ENCODE data around the gene TIMMDC1. TPM values are rescaled to one million over a fixed set of nuclear protein-coding genes. Genes with fewer than 3 reads are reported as not detected.
A peak's percentile ranks its signal among the peaks of the same experiment; 100 is the strongest.
"Not testable (repeated sequence)": the region's sequence is repeated elsewhere in the genome, so short reads cannot be mapped to it uniquely, and the experiment has no call there.

The TIMMDC1 gene
- total and polyA plus RNA-seq, 7 donors: 98.8 to 311 (median 183) TPM

DNA sequence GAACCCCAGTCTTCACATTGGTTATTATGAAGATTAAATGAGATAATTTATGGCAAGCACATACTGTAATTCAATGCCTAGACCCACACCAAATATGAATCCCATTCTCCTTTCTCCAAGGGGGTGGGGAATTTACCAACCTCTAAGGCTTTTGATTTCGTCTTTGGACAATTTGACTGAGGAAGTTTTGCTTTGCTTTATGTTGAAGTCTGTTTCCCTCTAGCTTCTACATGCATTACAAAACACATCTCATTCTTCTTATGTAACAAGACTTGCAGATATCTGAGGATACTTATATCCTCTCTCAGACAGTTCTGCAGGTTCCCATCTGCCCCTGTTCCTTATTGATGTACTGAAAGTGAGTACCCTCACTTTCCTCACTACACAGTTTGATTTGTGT, 48.9 kb downstream of the TIMMDC1 start:
- 76 to 90% (median 79%) methylated on average over 1 of the region's 1 CpG for WGBS, 3 donors
- no peak for ATAC-seq
- TF ChIP-seq, protein P1, sequence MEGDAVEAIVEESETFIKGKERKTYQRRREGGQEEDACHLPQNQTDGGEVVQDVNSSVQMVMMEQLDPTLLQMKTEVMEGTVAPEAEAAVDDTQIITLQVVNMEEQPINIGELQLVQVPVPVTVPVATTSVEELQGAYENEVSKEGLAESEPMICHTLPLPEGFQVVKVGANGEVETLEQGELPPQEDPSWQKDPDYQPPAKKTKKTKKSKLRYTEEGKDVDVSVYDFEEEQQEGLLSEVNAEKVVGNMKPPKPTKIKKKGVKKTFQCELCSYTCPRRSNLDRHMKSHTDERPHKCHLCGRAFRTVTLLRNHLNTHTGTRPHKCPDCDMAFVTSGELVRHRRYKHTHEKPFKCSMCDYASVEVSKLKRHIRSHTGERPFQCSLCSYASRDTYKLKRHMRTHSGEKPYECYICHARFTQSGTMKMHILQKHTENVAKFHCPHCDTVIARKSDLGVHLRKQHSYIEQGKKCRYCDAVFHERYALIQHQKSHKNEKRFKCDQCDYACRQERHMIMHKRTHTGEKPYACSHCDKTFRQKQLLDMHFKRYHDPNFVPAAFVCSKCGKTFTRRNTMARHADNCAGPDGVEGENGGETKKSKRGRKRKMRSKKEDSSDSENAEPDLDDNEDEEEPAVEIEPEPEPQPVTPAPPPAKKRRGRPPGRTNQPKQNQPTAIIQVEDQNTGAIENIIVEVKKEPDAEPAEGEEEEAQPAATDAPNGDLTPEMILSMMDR (IDR thresholded peaks at IDR 0.05): no peak

DNA sequence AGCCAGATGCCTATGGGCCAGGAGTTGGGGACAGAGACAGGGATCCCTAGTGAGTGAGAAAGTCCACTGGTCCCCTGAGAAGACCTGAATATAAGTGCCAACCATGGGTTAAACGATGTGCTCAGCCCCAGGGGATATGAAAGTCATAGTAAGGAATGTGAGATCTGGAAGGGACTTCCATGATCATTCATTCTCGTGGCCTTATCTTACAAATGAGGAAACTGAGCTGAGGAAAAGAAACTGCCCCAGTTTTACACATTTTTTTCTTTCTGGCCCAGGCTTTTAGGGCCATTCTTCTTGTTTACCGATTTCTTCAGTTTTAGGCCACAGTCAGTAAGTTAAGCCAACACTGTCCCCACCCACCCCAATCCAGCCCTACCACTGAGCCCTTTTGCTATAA, 50.0 kb downstream of the TIMMDC1 start:
- no peak for ATAC-seq
- TF ChIP-seq, protein P1 (IDR thresholded peaks at IDR 0.05): no peak
- H3K27ac ChIP-seq: no peak overlapping the region
- no peaks in the 10 kb centered on the region for H3K27me3 ChIP-seq (ENCODE audit: insufficient read depth in 3 of 3, low read length in 2 of 3)
- no peak overlapping the region for H3K4me3 ChIP-seq
- DNase-seq: no peak
- no peaks in the 10 kb centered on the region for H3K9me3 ChIP-seq
- no peaks in the 10 kb centered on the region for H3K4me1 ChIP-seq
- no peaks in the 10 kb centered on the region for H3K36me3 ChIP-seq (ENCODE audit: insufficient read depth in 1 of 2, low read depth in 1 of 2)
- WGBS, 3 donors: 56 to 77% (median 60%) methylated on average over 3 of the region's 3 CpGs
- intact Hi-C loops (cut with DNase I): no loop called here

More for the DNA sequence above, 48.9 kb downstream of the TIMMDC1 start:
- no peaks in the 10 kb centered on the region for H3K27me3 ChIP-seq (ENCODE audit: insufficient read depth in 3 of 3, low read length in 2 of 3)
- no peaks in the 10 kb centered on the region for H3K36me3 ChIP-seq (ENCODE audit: insufficient read depth in 1 of 2, low read depth in 1 of 2)
- H3K4me1 ChIP-seq: no peaks in the 10 kb centered on the region
- H3K9me3 ChIP-seq: no peaks in the 10 kb centered on the region
- H3K27ac ChIP-seq: no peak overlapping the region
- intact Hi-C loops (cut with DNase I): no loop called here
- no peak for DNase-seq
- no peak overlapping the region for H3K4me3 ChIP-seq

DNA sequence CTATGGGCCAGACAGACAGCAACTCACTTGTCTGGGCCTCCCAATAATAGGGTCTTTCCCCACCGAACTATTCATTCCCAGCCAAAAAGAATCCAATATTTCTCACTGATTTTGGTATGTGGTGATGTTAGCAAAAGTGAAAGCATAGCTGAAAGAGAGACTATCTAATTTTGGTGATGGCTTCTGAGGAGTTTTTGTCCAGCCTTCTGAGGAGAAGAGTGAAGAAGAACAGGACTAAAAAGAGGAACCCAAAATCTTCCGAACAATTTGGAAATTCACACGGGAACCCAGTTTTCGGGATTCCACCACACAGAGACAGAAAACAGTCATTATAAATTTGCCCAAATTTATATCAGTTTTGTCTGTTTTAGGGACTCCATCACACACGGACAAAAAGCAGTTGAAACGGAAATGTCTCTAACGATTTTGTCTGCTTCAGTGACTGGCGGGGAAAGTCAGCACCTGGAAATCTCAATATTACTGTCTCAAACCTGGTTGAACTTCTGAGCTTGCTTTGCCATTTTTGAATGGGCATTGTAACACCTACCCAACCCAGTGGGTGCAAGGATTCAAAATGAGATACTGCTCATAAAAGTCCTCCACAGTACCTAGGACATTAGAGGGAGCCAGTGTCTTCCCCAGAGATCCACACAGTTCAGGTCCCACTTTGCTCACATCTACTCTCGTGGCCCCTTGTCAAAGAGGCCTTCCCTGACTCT, 52.0 kb downstream of the TIMMDC1 start:
- TF ChIP-seq, protein P1 (IDR thresholded peaks at IDR 0.05): no peak
- peak in 2 of 4 donors; percentile 59 to 74 for ATAC-seq

GRCh38 chr3:119551598-119551997, 53.3 kb downstream of the TIMMDC1 start:
- Histone ChIP-seq H3K27ac (no peak overlapping the region), H3K36me3 (ENCODE audit: insufficient read depth in 1 of 2, low read depth in 1 of 2) (no peaks in the 10 kb centered on the region), H3K4me1 (no peaks in the 10 kb centered on the region), H3K9me3 (no peaks in the 10 kb centered on the region), H3K4me3 (no peak overlapping the region), H3K27me3 (ENCODE audit: insufficient read depth in 3 of 3, low read length in 2 of 3) (no peaks in the 10 kb centered on the region)
- TF ChIP-seq, protein P1 (IDR thresholded peaks at IDR 0.05): no peak
- ATAC-seq (no peak), DNase-seq (no peak)
- 85 to 92% (median 89%) methylated on average over 5 of the region's 5 CpGs for WGBS, 3 donors
- intact Hi-C loops (cut with DNase I): no loop called here

More for the DNA sequence above, 52.0 kb downstream of the TIMMDC1 start:
- DNase-seq: no peak
- no peaks in the 10 kb centered on the region for H3K9me3 ChIP-seq
- H3K27me3 ChIP-seq (ENCODE audit: insufficient read depth in 3 of 3, low read length in 2 of 3): no peaks in the 10 kb centered on the region
- H3K4me3 ChIP-seq: no peak overlapping the region
- no peaks in the 10 kb centered on the region for H3K4me1 ChIP-seq
- H3K36me3 ChIP-seq (ENCODE audit: insufficient read depth in 1 of 2, low read depth in 1 of 2): no peaks in the 10 kb centered on the region
- intact Hi-C loops (cut with DNase I): no loop called here
- WGBS, 3 donors: 86 to 94% (median 92%) methylated on average over 9 of the region's 9 CpGs
- no peak overlapping the region for H3K27ac ChIP-seq

DNA sequence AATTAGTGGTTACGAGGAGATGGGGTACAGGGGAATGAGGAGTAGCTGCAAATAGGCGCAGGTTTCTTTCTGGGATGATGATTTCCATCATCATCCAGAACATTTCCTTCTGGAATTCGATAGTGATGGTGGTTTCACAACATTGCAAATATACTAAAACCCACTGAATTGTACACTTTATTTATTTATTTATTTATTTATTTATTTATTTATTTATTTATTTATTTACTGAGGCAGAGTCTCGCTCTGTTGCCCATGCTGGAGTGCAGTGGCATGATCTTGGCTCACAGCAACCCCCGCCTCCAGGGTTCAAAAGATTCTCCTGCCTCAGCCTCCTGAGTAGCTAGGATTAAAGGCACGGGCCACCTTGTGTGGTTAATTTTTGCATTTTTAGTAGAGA, 54.6 kb downstream of the TIMMDC1 start:
- ATAC-seq; intact Hi-C loops (cut with DNase I): not testable (repeated sequence)
- WGBS, 3 donors: 93 to 97% (median 94%) methylated on average over 6 of the region's 6 CpGs

More for the DNA sequence above, 54.6 kb downstream of the TIMMDC1 start:
- H3K27me3 ChIP-seq (ENCODE audit: insufficient read depth in 3 of 3, low read length in 2 of 3); DNase-seq; H3K4me1 ChIP-seq; H3K4me3 ChIP-seq; H3K36me3 ChIP-seq (ENCODE audit: insufficient read depth in 1 of 2, low read depth in 1 of 2); H3K9me3 ChIP-seq; H3K27ac ChIP-seq: not testable (repeated sequence)

Measured in psoas muscle (tissue), 8 donors.